CD4-positive, alpha-beta T cell treated with Interleukin-4 for 1 hour (primary cell): ENCODE data around the gene ANGPT4.
"Not testable (repeated sequence)": the region's sequence is repeated elsewhere in the genome, so short reads cannot be mapped to it uniquely, and the experiment has no call there.

Experiments used
- DNase-seq, 2 donors: peaks; one replicate each; pipeline ENCODE4 v3.0.0-alpha.2; 2020 to 2022

ANGPT4 gene

DNA sequence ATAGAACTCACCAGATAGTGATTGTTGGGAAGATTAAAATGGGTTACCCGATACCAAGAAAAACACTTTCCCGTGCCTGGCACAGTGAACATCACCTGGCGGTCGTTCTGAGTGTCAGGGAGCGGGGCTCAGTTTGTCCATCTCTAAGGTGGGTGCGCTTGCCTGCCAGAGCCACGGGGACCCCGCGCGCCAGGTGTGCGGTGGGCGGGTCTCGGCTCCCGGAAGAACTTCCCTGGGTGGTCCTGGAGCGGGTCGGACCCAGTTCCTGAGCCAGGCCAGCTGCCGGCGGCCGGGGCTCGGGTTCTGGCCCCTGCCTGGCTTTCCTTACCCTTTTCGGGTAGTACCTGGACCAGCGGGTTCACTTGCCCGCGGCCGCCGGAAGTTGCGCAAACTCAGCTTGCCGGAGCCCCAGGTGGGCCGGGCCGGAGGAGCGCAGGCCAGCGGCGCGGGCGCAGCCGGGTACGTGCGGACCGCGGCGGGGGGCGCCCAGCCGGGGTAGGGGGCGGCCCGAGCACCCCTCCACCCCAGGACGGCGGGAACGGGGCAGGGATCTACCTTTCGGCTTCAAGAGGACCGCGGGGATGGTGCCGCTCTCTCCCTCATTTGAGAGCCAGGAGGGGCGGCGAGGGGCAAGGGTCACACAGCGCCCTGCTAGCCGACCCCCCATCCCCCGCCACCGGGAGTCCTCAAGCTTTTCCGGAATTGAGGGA lies 75.1 kb downstream of the ANGPT4 start:
- DNase-seq = peak in 1 of 2 donors; percentile 19

DNA sequence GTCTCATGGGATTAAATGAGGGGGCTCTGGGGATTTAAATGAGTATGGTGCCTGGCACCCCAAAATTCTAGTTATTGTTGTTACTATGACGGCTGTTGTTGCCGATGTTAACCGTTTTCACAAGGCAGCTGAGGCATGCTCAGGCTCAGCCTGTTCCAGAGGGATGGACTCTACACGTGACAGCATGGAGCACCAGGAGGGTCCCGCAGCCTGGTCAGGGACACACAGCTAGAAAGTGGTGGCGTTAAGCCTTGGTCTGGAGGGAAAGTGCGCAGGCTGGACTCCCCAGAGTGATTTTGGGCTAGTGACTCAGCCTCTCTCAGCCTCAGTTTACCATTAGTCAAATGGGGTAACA lies 75.7 kb downstream of the ANGPT4 start:
- no peak for DNase-seq

DNA sequence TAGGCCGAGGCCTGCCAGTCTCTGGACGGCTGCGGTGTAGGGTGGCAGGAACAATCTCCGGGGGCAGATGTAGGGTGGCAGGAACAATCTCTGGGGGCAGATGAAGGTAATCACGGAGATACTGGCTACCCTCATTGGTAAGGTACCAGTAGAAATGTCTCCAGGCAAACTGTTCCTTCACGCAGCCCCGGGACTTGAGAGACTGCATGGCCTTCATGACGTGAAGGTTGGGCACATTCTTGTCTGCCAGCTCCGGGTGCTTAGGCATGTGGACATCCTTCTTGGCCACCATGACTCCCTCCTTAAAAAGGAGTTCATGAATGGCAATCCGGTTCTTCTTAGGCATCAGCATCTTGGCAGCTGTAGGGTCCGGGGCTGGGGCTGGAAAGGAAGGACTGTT lies 76.5 kb downstream of the ANGPT4 start:
- DNase-seq = no peak

DNA sequence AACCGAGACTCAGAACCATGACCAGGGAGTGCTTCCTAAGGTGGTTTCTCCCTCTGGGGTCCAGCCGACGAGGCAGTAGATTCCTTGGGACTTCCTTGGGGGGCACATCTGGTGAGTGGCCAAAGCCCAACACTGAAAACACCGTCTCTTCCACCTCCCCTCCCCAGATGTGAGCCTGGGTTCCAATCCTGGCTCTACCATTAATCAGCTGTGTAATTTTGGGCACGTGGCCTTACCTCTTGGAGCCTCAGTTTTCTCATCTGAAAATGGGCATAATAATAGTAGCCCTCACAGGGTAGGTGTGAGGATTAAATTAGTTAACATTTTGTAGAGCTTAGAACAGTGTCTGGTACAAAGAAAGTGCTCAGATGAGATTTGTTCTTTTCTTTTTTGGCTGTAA lies 77.1 kb downstream of the ANGPT4 start:
- DNase-seq = no peak

DNA sequence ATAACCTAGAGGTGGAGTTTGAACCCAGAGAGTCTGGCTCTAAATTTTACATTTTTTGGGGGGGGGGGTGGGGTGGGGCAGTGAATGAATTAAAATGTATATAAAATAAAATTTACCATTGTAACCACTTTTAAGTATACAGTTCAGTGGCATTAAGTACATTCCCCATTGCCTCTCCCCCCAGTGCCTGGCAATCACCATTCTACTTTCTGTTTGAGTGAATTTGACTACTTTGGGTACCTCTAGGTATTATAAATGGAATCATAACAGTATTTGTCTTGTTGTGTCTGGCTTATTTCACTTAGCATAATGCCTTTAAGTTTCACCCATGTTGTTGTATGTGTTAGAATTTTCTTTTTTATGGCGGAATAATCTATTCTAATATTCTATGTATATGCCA lies 79.9 kb downstream of the ANGPT4 start:
- DNase-seq = no peak

DNA sequence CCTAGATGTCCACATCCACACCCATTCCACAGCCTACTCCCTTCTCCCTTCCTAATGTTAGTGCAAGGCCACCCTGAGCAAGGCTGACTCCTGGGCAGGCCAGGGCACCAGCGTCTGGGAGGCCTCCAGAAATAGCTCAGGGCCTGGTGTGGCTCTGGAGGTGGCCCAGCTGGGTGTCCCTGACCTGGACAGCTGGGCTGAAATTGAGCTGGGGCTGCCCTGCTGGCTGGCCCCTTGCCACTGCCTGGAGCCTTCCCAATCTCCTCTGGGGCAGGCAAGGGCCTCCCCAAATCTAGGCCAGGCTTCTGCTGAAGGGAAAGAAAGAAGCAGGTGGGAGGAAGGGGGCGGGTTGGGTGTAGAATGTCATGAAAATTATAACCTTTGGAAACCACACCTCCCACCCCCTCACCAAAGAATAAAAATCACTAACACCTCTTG lies 80.5 kb downstream of the ANGPT4 start:
- DNase-seq = no peak

DNA sequence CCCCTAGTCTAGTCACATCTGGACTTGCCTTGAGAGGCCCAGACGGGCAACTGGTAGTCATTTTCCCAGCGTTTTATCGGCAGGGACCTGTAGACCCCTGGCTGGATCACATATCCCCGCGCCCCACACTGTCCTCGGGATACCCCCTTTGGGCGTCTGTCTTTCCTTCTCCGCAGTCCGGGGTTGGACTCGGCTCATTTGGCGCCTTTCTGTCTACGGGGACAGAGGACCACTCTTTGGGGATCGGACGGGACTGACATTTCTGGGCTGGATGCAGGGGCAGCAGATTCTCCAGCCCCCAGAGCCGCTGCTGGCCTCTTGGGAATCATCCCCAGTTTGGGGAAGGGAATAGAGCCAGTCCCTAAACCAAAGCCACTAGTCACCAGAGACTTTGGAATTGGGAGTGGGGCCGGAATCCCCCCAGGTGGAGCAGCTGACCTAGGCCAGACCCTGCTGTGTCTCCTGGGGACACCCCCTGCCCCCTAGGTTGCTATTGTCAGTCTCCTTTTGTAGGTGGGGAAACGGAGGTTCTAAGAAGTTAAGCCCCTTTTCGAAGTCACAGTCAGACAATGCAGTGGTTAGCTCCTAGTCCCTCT lies 81.9 kb downstream of the ANGPT4 start:
- no peak for DNase-seq

DNA sequence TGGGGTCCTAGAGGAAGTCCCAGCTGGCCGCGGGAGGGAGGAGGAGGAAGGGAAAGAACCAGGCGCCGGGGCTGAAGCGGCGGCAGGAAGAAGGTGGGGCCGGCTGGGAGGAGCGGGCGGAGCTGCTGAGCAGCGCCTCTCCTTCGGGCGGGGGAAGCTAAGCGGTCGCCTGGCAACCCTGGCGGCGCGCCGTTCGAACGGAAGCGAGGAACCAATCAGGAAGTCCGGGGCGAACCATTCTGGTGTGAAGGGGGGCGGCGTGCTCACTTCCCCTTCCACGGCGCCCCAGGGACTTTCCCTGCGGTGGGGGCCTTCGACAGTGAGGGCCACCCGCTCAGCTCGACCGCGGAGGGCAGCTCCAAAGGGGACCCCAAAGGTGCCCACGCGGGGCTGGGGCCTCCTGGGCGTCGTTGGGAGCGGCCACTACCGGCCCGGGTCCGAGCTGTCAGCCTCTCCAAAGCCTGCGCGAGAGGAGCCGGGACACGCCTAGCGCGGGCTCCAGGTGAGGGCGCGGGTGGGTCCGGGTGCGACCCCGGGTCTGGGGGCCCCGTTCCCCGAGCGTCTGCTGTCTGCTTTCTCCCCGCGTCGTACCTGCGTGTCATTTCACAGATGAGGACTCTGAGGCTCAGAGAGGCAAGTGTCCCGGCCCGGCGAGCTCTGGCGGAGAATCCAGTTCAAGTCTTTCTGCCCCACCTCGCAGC lies 82.5 kb downstream of the ANGPT4 start, which contains the start of gene FAM110A:
TSS of gene FAM110A (plus strand) at position 266 of the 701 bp plus-strand sequence. CDS start 11,090 bp downstream, outside the sequence.
- DNase-seq = peak; percentile 96 to 97

DNA sequence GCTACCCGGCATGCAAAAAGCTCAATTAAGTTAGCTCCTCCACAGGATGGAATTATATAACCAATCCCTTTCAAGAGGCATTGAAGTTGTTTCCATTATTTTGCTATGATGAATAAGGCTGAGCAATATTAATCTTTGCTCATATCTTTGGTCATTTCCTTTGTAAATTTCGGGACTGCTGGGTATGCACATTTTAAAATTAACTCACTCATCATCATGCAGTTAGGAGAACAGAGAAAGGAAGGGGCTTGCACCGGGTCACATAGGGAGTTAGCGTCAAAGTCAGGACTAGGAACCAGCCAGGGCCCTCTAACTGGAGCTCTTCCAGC lies 83.0 kb downstream of the ANGPT4 start:
- no peak for DNase-seq

DNA sequence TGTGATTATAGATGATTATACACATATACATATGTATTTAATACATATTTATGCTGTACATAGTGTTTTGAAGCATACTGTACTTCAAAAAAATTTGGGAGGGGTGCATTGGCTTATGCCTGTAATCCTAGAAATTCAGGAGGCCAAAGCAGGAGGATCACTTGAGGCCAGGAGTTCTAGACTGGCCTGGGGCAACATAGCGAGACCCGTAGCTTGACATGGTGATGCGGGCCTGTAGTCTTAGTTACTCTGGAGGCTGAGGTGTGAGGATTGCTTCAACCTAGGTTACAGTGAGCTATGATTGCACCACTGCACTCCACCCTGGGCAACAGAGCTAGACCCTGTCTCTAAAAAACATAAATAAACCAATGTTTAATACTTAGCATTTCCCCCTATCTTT lies 84.2 kb downstream of the ANGPT4 start:
- DNase-seq = no peak

DNA sequence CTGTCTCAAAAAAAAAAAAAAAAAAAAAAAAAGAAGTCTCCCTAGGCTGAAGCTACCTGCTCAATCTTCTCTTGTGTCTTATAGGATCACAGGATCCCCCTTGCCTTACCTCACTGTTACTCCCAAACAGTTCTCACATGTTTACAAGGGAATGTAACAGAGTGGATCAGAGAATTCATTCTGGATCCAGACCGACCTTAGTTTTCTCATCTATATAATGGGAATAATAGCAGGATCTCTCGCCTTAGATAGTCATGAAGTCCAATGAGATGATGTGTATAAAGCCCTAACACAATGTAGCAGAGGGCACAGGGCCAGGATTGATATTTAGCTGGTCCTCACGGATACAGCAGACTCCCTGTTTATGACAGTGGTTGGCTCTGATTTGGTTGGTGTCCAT lies 84.9 kb downstream of the ANGPT4 start:
- DNase-seq = no peak

DNA sequence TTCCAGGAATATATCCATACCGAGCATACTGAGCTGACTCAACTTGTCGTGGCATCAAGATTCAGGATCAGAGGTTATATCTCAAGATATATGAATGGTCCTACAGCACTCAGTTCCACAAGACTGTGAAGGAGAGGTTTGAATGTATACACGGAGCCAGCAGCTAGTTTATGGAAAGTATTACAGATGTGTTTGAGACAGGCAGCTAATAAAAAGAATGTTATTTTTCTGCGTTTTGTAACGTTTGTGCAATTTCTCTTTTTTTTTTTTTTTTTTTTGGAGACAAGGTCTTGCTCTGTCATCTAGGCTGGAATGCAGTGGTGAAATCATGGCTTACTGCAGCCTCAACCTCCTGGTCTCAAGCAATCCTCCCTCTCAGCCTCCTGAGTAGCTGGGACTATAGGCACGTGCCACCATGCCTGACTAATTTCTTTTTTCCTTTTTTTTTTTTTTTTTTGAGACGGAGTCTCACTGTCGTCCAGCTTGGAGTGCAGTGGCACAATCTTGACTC lies 86.1 kb downstream of the ANGPT4 start:
- DNase-seq = no peak

DNA sequence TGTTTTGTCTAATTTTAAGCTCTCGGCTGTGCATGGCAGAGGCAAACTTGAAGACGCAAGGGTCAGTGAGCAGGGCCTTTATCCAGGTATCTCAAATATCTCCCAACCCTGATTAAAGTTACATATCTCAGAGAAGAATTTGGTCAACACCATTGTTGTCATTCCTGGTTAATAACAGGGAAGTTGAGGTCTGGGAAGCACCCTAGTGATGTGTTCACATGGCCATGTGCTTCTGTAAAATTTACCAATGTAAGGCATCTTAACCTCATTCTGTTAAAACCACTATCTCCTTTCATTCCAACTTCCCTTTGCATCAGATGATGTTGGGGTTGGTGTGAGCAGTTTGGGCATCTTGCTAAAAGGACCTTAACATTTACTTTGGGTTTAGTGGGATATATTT lies 86.6 kb downstream of the ANGPT4 start:
- DNase-seq = no peak

DNA sequence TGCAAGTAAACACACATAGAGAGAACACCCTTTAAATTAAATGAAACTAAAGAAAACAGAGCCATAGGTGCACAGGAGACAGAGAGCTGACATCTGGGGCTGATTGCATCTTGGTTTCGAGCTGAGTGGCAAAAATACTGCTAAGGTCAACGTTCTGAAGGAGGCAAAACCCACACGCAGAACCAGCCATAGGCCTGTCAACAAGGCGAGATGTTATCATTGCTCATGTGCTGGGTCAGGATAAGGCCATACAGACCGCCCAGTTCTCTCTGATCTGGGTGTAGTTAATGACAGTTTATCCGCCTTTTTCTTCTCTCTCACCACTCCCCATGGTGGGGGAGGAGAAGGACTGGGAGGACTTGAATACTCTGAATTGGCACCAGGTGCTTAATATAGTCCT lies 87.1 kb downstream of the ANGPT4 start:
- no peak for DNase-seq

DNA sequence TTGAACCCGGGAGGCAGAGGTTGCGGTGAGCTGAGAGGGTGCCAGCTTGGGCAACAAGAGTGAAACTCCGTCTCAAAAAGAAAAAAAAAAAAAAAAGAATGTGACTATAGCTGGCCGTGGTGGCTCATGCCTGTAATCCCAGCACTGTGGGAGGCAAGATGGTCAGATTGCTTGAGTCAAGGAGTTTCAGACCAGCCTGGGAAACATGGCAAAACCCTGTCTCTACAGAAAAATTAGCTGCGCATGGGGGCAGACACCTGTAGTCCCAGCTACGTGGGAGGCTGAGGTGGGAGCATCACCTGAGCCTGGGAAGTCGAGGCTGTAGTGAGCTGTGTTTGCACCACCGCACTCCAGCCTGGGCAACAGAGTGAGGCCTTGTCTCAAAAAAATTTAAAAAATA lies 88.2 kb downstream of the ANGPT4 start:
- not testable (repeated sequence) for DNase-seq

DNA sequence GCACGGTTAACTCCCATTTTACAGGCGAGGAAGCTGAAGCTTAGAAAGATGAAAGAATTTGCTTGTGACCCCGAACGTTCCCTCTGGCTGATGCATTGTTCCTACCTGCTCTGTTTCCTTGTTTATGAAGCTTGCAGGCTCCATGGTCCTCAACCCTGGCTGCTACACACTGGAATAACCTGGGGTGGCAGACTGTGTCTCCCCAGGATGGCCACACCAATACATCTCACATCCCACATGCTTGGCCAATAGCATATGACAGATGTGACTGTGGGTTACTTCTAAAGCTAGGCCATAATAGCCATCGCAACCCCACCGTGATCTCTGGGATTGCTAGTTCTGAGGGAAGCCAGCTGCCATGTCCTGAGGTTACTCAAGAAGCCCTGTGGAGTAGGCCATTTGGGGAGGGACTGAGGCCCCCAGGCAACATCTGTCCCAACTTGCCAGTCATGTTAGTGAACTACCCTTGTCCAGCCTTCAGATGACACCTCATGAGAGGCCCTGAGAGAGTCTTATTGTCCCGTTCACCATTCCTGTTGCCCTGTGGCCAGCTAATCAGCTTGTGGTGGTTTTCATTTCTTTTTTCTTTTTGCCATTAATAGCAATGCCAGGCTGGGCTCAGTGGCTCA lies 89.3 kb downstream of the ANGPT4 start:
- no peak for DNase-seq

DNA sequence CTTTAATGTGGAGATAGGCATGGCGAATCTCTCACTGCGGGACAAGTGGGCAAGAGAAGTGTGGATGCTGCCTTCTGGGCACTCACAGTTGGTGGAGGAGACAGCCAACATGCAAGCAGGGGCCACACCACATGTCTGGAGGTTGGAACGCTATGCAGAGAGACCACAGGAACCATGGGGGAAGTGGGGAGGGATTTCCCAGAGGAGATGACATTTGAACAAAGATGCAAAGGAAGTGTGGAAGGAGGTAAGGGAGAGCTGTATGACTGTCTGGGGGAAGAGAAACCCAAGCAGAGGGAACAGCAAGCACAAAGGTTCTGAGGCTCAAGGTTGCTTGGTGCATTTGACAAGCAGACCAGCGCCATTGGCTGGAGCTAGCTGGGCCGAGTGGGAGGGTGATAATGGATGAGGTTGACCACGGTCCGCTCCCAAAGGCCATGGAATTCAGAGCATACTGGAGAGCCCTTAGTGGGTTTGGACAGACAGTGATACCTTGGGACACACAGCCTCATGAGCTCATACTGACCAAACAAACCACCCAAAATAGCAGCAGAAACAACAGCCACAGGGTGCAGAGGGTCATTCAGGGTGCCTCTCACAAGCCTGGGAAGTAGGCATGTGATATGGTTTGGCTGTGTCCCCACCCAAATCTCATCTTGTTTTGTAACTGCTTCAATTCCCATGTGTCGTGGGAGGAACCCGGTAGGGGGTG lies 90.3 kb downstream of the ANGPT4 start:
- no peak for DNase-seq

DNA sequence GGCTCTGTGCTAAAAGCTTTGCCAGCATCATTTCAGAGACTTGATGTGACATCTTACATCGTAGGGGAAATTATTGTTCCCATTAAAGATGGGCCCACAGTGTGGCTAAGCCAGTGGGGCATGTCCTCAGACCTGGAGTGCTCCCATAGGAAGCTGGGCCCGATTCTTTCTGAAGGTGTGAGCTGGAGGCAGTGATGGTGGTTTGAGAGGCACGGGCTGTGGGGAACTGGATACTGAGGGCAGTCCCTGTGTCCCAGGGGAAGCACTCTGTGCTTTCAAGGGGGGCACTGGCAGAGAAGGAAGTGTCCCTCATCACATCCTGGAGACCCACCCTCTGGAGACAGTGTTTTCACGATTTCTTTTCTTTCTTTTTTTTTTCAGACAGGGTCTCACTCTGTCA lies 91.2 kb downstream of the ANGPT4 start:
- no peak for DNase-seq

DNA sequence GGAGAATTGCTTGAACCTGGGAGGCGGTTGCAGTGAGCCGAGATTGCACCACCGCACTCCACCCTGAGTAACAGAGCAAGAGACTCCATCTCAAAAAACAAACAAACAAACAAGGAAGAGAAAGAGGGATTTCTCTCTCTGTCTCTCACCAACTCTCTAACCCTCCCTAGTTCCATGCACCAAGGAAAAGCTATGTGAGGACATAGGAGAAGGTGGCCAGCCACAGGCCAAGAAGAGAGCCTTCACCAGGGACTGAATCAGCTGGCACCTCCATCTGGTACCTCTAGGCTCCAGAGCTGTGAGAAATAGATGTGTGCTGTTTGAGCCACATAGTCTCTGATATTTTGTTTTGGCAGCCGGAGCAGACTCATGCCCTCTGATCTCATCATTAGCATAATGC lies 91.6 kb downstream of the ANGPT4 start:
- no peak for DNase-seq

DNA sequence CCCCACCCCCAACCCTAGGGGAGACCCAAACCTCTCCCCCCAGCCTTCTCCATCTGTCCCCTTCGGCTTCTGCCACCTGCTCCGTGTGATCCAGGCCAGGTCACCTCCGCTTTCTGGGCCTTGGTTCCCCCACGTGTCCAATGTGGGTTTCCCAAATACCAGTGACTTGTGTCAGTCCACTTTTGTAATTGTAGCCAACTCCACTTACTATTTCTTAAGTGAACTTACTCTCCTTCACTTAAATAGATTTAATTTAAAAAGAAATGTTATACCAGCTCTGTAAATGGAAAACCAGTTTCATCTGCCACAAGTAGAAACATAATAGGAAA lies 92.6 kb downstream of the ANGPT4 start:
- no peak for DNase-seq

DNA sequence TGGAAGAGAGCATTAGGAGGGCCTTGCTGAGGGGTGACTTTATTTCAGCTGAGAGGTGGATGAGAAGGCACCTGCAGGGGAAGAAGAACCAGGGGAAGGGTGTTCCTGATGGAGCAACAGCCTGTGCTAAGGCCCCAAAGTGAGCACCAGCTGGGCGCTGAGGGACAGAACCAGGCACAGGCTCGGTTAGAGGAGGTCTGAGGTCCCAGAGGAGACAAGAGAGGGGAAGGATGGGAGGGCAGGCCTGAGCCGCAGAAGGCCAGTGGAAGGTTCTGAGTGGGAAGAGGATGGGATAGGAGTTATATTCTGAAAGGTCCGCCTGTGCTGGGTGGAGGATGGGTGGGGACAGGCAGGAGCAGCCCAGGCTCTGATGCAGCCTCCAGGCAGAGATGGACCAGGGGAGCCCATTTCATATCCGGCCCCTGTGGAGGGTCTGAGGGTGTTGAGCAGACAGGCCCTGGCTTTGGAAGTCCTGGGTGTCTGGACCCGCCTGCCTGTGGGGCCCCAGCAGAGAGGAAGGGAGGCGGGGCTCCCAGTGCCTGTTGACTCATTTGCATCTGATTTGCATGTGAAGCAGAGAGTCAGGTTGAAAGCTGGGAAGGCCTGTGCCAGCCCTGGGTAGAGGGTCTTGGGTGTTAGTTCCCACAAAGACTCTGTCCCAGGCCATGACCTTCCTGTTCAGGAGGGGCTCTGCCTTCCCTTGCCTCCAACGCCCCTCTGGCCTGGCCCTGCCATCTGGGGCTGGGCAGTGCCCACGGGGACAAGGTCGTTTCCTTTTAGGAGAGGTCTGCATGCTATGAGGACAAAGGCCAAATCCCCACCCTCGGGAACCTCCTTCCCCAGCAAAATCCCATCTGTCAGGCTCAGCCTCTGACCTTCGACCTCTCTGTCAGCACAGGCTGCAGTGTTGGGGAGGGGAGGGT lies 93.2 kb downstream of the ANGPT4 start:
- DNase-seq = no peak

DNA sequence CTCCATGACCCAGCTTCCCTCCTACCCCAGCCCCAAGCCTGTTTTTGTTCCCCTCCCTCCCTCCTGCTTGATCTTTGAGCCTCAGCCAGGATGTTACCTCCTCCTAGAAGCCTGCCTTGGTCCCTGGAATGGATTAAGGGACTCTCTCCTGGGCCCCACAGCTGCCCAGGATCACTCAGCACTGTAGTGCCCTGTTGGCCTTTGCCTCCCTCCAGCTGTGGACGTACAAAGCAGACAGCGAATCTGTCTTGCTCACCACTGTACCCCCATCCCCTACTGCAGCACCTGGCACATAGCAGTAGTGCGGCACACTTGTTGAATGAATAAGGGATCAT lies 94.4 kb downstream of the ANGPT4 start:
- DNase-seq = no peak
